Natural killer cell treated with Interleukin-12 subunit alpha and Interleukin-12 subunit beta and Interleukin-15 and Interleukin-18, amount 100 ng/mL, for 72 hours (primary cell): ENCODE data around the gene SLC31A1. TPM values are rescaled to one million over a fixed set of nuclear protein-coding genes. Genes with fewer than 3 reads are reported as not detected.
A peak's percentile ranks its signal among the peaks of the same experiment; 100 is the strongest.
"Not testable (repeated sequence)": the region's sequence is repeated elsewhere in the genome, so short reads cannot be mapped to it uniquely, and the experiment has no call there.

Experiments used
- ATAC-seq, 2 donors: fragments of 150-1000 bp; cut with Tn5 transposase in 1 of 2; sonication (Bioruptor Pico), chemical (Tn5 transposase) in 1 of 2; 2 replicates each; pipeline ENCODE4 v1.10.0; 2021
- DNase-seq: peaks from one replicate; pipeline ENCODE4 v3.0.0; 2022; ENCODE audit warnings: low spot score
- H3K27ac Mint-ChIP-seq, 2 donors: 1 replicate in 1 of 2; 2 replicates in 1 of 2; pipeline ENCODE4 v1.8.0; 2022; ENCODE audit warnings: mixed read lengths in 2 of 2, mild to moderate bottlenecking in 1 of 2, moderate library complexity in 1 of 2
- H3K27me3 Mint-ChIP-seq, 2 donors: 1 replicate in 1 of 2; 2 replicates in 1 of 2; pipeline ENCODE4 v1.8.0; 2022; ENCODE audit warnings: mixed read lengths in 2 of 2
- H3K36me3 Mint-ChIP-seq: one replicate; pipeline ENCODE4 v1.8.0; 2022; ENCODE audit warnings: mixed read lengths
- H3K4me1 Mint-ChIP-seq, 2 donors: 1 replicate in 1 of 2; 2 replicates in 1 of 2; pipeline ENCODE4 v1.8.0; 2022; ENCODE audit warnings: low read depth in 2 of 2, mixed read lengths in 2 of 2, mild to moderate bottlenecking in 1 of 2
- H3K4me3 Mint-ChIP-seq: one replicate; pipeline ENCODE4 v1.8.0; 2022; ENCODE audit warnings: mixed read lengths
- H3K9me3 Mint-ChIP-seq: 2 replicates; pipeline ENCODE4 v1.8.0; 2022; ENCODE audit warnings: mixed read lengths
- total RNA-seq, 2 donors: library from RNA; stranded (reverse); gene quantifications; one replicate each; pipeline ENCODE4 v1.2.3, GENCODE V29; 2022

Gene SLC31A1
- total RNA-seq, 2 donors from 2014 or later = 20.0 to 20.5 TPM

DNA sequence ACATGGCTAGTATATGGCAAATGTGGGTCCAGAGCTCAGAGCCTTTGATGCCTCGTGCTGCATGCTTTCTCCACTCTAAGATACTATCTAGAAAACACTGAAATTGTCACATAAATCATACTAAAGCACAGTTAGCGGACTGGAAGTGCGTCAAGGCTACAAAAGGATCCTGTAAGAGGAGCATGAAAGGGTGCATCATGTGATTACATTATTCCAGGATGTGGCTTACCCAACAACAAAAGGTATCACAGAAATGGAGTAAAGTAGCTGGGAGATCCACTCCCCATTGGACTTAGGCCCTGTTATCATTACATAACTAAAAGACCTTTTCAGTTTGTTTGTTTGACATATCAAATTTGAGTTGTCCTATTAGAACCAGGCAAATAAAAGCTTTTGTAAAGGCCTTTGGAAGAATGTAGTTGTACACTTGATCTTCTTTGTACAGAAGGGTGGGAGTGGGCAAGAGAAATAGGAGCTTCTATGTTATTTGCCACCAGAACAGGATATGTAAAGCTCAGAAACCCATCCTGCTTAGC is 6.9 kb downstream of the SLC31A1 start:
- Mint-ChIP-seq H3K4me3 (no peak overlapping the region), H3K36me3 (no peaks in the 10 kb centered on the region), H3K27ac (no peak overlapping the region), H3K27me3 (no peaks in the 10 kb centered on the region), H3K4me1 (peaks cover 19 to 26% of the 10 kb centered on the region in 2 donors), H3K9me3 (no peaks in the 10 kb centered on the region)
- DNase-seq = no peak
- no peak for ATAC-seq

DNA sequence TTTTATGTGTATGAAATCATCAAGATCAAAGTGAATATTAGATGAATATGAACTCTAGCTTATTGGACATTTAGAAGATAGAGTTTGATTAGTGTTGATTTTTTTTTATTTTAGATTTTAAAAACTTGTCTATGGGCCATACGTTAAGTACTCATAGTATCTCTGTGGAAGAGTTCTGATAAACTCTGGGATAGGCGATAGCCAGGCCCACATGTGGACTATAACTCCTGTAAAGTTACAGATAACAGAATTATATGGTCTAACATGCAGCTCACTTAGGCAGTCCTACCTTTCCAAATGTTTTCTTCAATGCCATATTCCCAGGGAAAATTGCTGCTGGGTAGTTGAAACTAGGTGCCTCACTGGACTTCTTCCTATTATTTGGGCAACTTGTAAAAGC is 10.4 kb downstream of the SLC31A1 start:
- no peaks in the 10 kb centered on the region for H3K27me3 Mint-ChIP-seq

DNA sequence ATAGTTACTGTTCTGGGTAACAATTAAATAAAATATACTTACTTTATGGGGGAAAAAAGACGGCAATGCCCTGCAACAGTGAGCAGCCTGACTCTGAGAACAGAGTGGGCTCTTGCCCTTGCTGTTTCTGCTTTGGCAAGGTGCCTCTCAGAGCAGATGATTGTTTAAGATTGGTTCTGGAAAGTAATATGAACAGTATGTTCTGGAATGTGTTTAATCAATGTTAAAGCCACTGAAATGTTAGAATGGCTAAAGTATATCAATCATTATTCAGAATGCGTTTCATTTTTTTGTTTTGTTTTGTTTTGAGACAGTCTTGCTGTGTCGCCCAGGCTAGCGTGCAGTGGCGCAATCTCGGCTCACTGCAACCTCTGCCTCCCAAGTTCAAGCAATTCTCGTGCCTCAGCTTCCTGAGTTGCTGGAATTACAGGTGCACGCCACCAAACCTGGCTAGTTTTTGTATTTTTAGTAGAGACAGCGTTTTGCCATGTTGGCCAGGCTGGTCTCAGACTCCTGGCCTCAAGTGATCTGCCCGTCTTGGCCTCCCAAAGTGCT is 14.4 kb downstream of the SLC31A1 start:
- not testable (repeated sequence) for H3K27me3 Mint-ChIP-seq

More for the DNA sequence above, 10.4 kb downstream of the SLC31A1 start:
- DNase-seq (no peak), ATAC-seq (no peak)
- H3K4me1 Mint-ChIP-seq = peaks cover 23% of the 10 kb centered on the region in 2 donors
- H3K4me3 Mint-ChIP-seq = no peak overlapping the region
- H3K36me3 Mint-ChIP-seq = no peaks in the 10 kb centered on the region
- peak overlapping the region; percentile 87 to 96 for H3K27ac Mint-ChIP-seq
- no peaks in the 10 kb centered on the region for H3K9me3 Mint-ChIP-seq

DNA sequence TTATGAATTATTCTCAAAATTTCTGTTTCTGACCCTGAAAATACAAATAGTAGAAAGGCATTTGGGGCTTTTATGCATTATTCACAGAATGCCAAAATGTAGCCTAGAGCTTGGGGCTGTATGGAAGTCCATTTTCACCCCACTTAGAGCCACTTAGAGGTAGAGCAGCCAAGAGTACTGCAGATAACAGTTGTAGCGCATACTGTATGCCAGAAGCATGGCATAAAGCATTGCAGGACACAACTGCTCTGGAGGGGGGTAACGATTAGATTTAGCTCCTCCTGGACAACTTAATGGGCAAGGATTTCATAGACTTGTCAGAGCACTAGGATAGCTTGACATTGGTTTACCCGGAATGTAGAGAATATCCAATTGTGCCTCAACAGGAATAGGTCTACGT is 15.7 kb downstream of the SLC31A1 start:
- no peaks in the 10 kb centered on the region for H3K36me3 Mint-ChIP-seq
- no peaks in the 10 kb centered on the region for H3K27me3 Mint-ChIP-seq
- no peak for ATAC-seq
- no peak overlapping the region for H3K4me3 Mint-ChIP-seq
- H3K9me3 Mint-ChIP-seq = no peaks in the 10 kb centered on the region
- H3K4me1 Mint-ChIP-seq = peaks cover 14 to 18% of the 10 kb centered on the region in 2 donors
- no peak for DNase-seq
- H3K27ac Mint-ChIP-seq = no peak overlapping the region

More for the DNA sequence above, 14.4 kb downstream of the SLC31A1 start:
- not testable (repeated sequence) for H3K9me3 Mint-ChIP-seq, H3K4me3 Mint-ChIP-seq, DNase-seq, H3K36me3 Mint-ChIP-seq, ATAC-seq
- peaks cover 16 to 23% of the 10 kb centered on the region in 2 donors for H3K4me1 Mint-ChIP-seq
- H3K27ac Mint-ChIP-seq = peak overlapping the region in 1 of 2 donors; percentile 96

DNA sequence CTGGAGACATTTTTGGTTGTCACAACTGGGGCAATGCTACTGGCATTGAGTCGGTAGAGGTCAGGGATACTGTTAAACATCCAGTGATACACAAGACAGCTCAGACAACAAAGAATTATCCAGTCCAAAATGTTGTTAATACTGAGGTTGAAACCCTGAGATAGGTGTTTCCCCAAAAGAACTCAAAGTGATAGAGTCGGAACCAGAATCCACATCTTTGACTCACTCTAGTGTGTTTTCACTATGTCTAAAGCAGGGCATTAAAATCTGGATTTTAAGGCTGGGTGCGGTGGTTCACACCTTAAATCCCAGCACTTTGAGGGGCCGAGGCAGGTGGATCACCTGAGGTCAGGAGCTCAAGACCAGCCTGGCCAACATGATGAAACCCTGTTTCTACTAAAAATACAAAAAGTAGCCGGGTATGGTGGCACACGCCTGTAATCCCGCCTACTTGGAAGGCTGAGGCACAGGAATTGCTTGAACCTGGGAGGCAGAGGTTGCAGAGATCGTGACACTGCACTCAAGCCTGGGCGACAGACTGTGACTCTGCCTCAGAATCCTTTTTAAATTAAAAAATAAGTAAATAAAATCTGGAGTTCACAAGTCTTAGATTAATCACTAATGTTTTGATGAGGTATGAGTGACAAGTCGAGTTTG is 17.0 kb downstream of the SLC31A1 start:
- Mint-ChIP-seq H3K27me3 (no peaks in the 10 kb centered on the region), H3K4me1 (peaks cover 1 to 8% of the 10 kb centered on the region in 2 donors), H3K9me3 (no peaks in the 10 kb centered on the region), H3K36me3 (no peaks in the 10 kb centered on the region), H3K27ac (no peak overlapping the region), H3K4me3 (no peak overlapping the region)
- DNase-seq = no peak
- ATAC-seq = no peak

DNA sequence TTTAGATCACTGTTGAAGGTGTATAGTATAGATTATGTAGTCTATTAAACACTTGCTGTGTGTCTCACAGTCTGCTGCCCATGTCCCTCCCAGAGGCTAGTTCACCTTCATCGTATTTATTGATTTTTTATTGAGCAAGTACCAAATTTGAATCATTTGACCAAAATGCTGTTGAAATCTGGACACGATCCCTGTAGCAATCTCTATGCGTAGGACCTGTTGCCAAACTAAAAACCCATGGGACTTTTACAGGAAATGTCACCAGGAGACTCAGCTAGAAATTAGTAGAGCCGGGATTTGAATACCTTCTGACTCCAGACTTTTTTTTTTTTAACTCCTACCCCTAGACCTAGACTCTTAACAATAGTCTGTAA is 17.5 kb downstream of the SLC31A1 start:
- Mint-ChIP-seq H3K4me1 (peaks cover 0 to 8% of the 10 kb centered on the region in 2 donors), H3K27ac (no peak overlapping the region), H3K4me3 (no peak overlapping the region), H3K27me3 (no peaks in the 10 kb centered on the region), H3K9me3 (no peaks in the 10 kb centered on the region), H3K36me3 (no peaks in the 10 kb centered on the region)
- no peak for DNase-seq
- ATAC-seq = no peak

DNA sequence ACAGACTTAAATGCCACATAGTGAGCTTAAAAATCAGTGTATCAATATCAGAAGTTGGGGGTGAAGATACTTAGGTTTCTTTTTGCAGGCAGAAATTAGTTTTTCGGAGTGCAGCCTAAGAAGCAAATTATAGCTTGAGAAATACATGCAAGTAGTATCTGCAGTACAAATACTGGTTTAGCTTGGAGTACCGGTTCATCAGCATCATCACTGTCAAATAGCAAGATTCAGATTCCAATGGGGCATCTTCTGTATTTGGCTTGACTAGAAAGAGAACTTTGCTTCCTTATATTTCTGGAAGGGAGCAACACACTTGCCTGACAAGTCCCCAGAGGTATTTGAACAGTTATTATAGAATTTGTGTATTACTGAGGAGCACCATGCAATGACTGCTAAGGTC is 19.8 kb downstream of the SLC31A1 start:
- H3K4me3 Mint-ChIP-seq = no peak overlapping the region
- H3K9me3 Mint-ChIP-seq = no peaks in the 10 kb centered on the region
- no peaks in the 10 kb centered on the region for H3K27me3 Mint-ChIP-seq
- no peaks in the 10 kb centered on the region for H3K36me3 Mint-ChIP-seq
- no peak overlapping the region for H3K27ac Mint-ChIP-seq
- ATAC-seq (no peak), DNase-seq (no peak)
- peaks cover 0 to 8% of the 10 kb centered on the region in 2 donors for H3K4me1 Mint-ChIP-seq

DNA sequence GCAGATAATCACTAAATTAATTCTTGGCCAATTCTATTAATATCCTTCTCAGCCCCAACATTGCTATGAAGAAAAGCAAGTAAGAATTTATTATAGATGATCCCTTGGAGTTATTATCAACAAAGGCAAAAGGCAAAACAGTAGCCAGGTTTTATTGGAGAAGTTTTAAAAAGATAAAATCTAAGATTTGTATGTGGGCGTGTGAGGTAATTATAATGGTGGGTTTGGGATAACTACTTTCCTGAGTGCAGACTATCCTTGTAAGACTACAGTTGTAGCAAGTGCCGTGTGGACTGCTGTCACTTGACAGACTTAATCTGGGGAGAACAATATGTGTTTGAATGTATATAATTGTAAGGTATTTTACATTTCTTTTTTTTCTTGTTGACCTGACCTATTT is 23.2 kb downstream of the SLC31A1 start:
- Mint-ChIP-seq H3K27ac (no peak overlapping the region), H3K4me1 (peaks cover 0 to 5% of the 10 kb centered on the region in 2 donors), H3K9me3 (no peaks in the 10 kb centered on the region), H3K4me3 (no peak overlapping the region), H3K36me3 (no peaks in the 10 kb centered on the region), H3K27me3 (no peaks in the 10 kb centered on the region)
- ATAC-seq (no peak), DNase-seq (no peak)

DNA sequence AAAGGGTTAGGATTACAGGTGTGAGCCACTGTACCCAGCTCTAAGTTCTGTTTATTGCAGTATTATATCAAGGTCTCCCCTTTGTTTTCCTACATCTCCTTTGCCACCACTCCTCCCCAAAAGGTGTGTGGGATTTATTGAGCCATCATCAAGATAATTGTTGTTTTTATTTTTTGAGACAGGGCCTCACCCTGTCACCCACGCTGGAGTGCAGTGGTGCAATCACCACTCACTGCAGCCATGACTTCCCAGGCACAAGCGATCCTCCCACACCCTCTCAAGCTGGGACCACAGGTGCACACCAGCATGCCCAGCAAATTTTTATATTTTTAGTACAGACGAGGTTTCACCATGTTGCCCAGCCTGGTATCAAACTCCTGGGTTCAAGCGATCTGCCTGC is 24.6 kb downstream of the SLC31A1 start:
- Mint-ChIP-seq H3K36me3 (no peaks in the 10 kb centered on the region), H3K27ac (no peak overlapping the region), H3K9me3 (no peaks in the 10 kb centered on the region), H3K27me3 (no peaks in the 10 kb centered on the region), H3K4me3 (no peak overlapping the region), H3K4me1 (peaks cover 0 to 3% of the 10 kb centered on the region in 2 donors)
- DNase-seq = no peak
- ATAC-seq = no peak

DNA sequence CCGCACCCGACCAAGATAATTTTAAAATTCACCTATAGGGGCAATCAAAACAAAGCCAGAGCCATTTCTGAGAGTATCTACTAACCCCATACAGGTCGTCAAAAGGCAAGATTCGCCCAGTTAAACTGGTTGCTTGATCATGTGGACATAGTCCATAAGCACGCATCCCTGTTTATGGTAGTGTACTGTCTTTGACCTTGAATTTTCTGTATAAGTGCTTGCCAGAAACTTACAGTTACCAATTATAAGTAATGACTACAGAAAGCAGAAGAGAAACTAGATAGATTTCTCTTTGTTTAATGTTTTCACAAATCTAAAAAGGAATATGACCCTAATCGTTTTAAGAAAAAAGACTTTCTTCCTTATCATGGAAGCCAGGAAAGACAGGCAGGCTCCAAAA is 25.6 kb downstream of the SLC31A1 start:
- no peaks in the 10 kb centered on the region for H3K36me3 Mint-ChIP-seq
- H3K27ac Mint-ChIP-seq = no peak overlapping the region
- H3K9me3 Mint-ChIP-seq = no peaks in the 10 kb centered on the region
- DNase-seq (no peak), ATAC-seq (no peak)
- no peaks in the 10 kb centered on the region for H3K27me3 Mint-ChIP-seq
- H3K4me1 Mint-ChIP-seq = peaks cover 0 to 3% of the 10 kb centered on the region in 2 donors
- no peak overlapping the region for H3K4me3 Mint-ChIP-seq

DNA sequence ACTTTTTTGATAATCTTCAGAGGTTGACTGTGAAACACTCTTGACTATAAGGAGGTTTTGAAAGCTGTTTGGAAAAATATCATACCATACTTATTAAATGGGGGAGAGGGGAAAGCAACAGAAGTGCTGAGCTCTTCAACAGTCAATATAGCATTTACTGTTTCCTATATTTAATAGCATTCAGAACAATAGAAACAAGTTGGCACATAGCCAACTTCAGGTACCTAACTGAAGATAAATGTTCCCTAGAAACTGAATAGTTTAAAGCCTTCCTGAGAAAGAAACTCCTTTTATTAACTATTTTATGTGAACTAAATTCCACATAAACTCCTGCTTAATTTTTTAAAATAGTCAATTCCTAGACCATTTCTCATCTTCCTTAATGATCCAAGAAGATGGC is 26.3 kb downstream of the SLC31A1 start:
- H3K9me3 Mint-ChIP-seq = no peaks in the 10 kb centered on the region
- DNase-seq (no peak), ATAC-seq (no peak)
- H3K27me3 Mint-ChIP-seq = no peaks in the 10 kb centered on the region
- H3K4me1 Mint-ChIP-seq = peaks cover 0 to 3% of the 10 kb centered on the region in 2 donors
- H3K27ac Mint-ChIP-seq = no peak overlapping the region
- no peak overlapping the region for H3K4me3 Mint-ChIP-seq
- no peaks in the 10 kb centered on the region for H3K36me3 Mint-ChIP-seq

DNA sequence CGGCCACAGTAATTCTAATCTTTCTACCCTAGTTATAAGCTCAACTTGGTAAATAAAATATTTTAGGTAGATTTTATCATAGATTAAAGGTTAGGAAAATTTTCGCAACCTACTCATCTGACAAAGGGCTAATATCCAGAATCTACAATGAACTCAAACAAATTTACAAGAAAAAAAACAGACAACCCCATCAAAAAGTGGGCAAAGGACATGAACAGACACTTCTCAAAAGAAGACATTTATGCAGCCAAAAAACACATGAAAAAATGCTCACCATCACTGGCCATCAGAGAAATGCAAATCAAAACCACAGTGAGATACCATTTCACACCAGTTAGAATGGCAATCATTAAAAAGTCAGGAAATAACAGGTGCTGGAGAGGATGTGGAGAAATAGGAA is 28.3 kb downstream of the SLC31A1 start:
- not testable (repeated sequence) for H3K36me3 Mint-ChIP-seq, H3K27me3 Mint-ChIP-seq, H3K27ac Mint-ChIP-seq, H3K4me3 Mint-ChIP-seq, H3K4me1 Mint-ChIP-seq, H3K9me3 Mint-ChIP-seq, ATAC-seq, DNase-seq

DNA sequence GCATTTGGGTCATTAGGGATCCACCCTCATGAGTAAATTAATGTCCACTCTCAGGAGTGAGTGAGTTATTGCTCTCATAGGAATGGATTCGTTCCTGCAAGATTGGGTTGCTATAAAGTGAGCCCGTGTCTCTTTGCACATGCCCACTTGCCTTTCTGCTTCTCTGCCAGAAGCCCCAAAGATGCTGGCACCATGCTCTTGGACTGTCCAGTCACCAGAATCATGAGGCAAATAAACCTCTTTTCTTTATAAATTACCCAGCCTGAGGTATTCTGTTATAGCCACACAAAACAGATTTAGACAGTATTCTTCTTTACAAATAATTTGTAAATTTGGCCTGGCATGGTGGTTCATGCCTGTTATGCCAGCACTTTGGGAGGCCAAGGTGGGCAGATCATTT is 29.5 kb downstream of the SLC31A1 start:
- Mint-ChIP-seq H3K36me3 (no peaks in the 10 kb centered on the region), H3K4me1 (peaks cover 0 to 2% of the 10 kb centered on the region in 2 donors)

DNA sequence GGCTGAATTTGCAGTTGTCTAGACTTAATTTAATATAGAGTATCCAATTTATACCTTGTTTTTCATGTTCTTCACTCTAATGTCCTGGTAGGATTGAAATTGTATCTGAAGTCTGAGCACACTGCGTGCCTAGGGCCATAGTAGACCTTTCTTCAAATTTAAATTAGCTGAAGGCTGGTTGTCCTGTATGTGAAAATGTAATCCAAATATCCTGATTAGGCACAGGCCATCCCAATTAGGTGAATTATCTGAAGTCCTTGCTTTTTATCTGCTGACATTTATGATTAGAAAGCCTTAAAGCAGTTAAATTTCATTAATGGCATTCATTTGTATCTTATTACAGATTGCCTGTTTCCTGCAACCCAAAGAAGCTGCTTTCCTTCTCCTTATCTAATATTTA is 33.6 kb downstream of the SLC31A1 start:
- H3K4me1 Mint-ChIP-seq = no peaks in the 10 kb centered on the region
- no peak for DNase-seq
- no peak overlapping the region for H3K4me3 Mint-ChIP-seq
- ATAC-seq = no peak
- H3K36me3 Mint-ChIP-seq = peaks cover 4% of the 10 kb centered on the region
- no peaks in the 10 kb centered on the region for H3K9me3 Mint-ChIP-seq
- no peaks in the 10 kb centered on the region for H3K27me3 Mint-ChIP-seq
- no peak overlapping the region for H3K27ac Mint-ChIP-seq

More for the DNA sequence above, 29.5 kb downstream of the SLC31A1 start:
- ATAC-seq (no peak), DNase-seq (no peak)
- H3K4me3 Mint-ChIP-seq = no peak overlapping the region
- no peak overlapping the region for H3K27ac Mint-ChIP-seq
- H3K27me3 Mint-ChIP-seq = no peaks in the 10 kb centered on the region
- H3K9me3 Mint-ChIP-seq = no peaks in the 10 kb centered on the region
